Prostate gland (tissue), 2 donors: ENCODE data around the gene ZCCHC24. TPM values are rescaled to one million over a fixed set of nuclear protein-coding genes. Genes with fewer than 3 reads are reported as not detected.

Experiments
- DNase-seq: peaks from one replicate; pipeline ENCODE4 v3.0.0-alpha.2; 2019; ENCODE audit warnings: low spot score
- H3K27ac ChIP-seq, 2 donors: fragments of 200-600 bp; sonication (generic); 2 replicates each; pipeline ENCODE4 v1.5.1; 2017 to 2019
- H3K27me3 ChIP-seq: fragments of 200-600 bp; sonication (generic); replicated peaks from 2 replicates; pipeline ENCODE4 v1.5.1; 2019; ENCODE audit not compliant: insufficient read depth
- H3K36me3 ChIP-seq, 2 donors: fragments of 200-600 bp; sonication (generic); 1 replicate in 1 of 2; 2 replicates in 1 of 2; pipeline versions ENCODE4 v1.5.1 to v1.8.1; 2017 to 2019
- H3K4me1 ChIP-seq: fragments of 200-600 bp; sonication (generic); replicated peaks from 2 replicates; pipeline ENCODE4 v1.5.1; 2019
- H3K4me3 ChIP-seq, 2 donors: fragments of 200-600 bp; sonication (generic); 2 replicates each; pipeline ENCODE4 v1.5.1; 2017 to 2019
- H3K9me3 ChIP-seq: fragments of 200-600 bp; sonication (generic); 2 replicates; pipeline ENCODE4 v1.5.1; 2017
- CTCF ChIP-seq, 4 experiments: fragments of 200-600 bp in 2 of 4; fragments of 450-650 bp in 2 of 4; sonication (generic) in 2 of 4; IDR thresholded peaks; 1 replicate in 3 of 4; 2 replicates in 1 of 4; pipeline ENCODE4 v1.5.1; 2016 to 2019; ENCODE audit warnings: antibody characterized with exemption in 4 of 4, mild to moderate bottlenecking in 2 of 4, moderate library complexity in 2 of 4
- POLR2A ChIP-seq: fragments of 450-650 bp; IDR thresholded peaks from one replicate; pipeline ENCODE4 v1.6.1; 2016; ENCODE audit warnings: antibody characterized with exemption, mild to moderate bottlenecking
- POLR2AphosphoS5 ChIP-seq: sonication (generic); formaldehyde crosslinking; IDR thresholded peaks from one replicate; pipeline ENCODE4 v1.6.1; 2017; ENCODE audit warnings: antibody characterized with exemption
- WGBS: methylation state at CpG from one replicate; pipeline ENCODE4 v1.1.5; 2018; 5-methylcytosine and 5-hydroxymethylcytosine counted together
- intact Hi-C: fragments of 100-400 bp; cut with DNase I; formaldehyde crosslinking; loops from one replicate; pipeline ENCODE4 v1.14.2; 2022
- total RNA-seq, 2 donors: library from RNA; depleted of rRNA; stranded (reverse); fragments of >200 nt; gene quantifications; one replicate each; pipeline ENCODE4 v1.1.0, GENCODE V29; 2016

ZCCHC24 gene
- total RNA-seq, 2 donors from 2014 or later = 20.8 to 51.2 TPM

GRCh38 chr10:79384773-79385391 is 60.5 kb downstream of the ZCCHC24 start:
- H3K4me1 ChIP-seq = peaks cover 13% of the 10 kb centered on the region
- no peaks in the 10 kb centered on the region for H3K36me3 ChIP-seq
- peak; percentile 3 for DNase-seq
- no peaks in the 10 kb centered on the region for H3K27me3 ChIP-seq
- H3K9me3 ChIP-seq = no peaks in the 10 kb centered on the region
- H3K4me3 ChIP-seq = no peak overlapping the region
- no peak overlapping the region for H3K27ac ChIP-seq
- TF ChIP-seq POLR2A (no peak), POLR2AphosphoS5 (no peak)
- intact Hi-C loops = loop anchor here (5.0 kb wide), 1 partner anchor 62 kb away; the partner anchor contains the start of gene ZCCHC24
- 97% methylated on average over 14 of the region's 14 CpGs for WGBS

GRCh38 chr10:79383974-79384606 is 61.3 kb downstream of the ZCCHC24 start:
- Histone ChIP-seq H3K27me3 (no peaks in the 10 kb centered on the region), H3K27ac (no peak overlapping the region), H3K9me3 (no peaks in the 10 kb centered on the region), H3K36me3 (no peaks in the 10 kb centered on the region), H3K4me3 (no peak overlapping the region), H3K4me1 (peaks cover 14% of the 10 kb centered on the region)
- 89% methylated on average over 12 of the region's 12 CpGs for WGBS
- TF ChIP-seq POLR2AphosphoS5 (no peak), CTCF (IDR thresholded peaks at IDR 0.05) (no peak), POLR2A (no peak)
- peak; percentile 3 for DNase-seq
- intact Hi-C loops = loop anchor here (2.0 to 5.0 kb wide), 2 partner anchors 15 to 63 kb away; partner anchors contain the start of gene ZCCHC24

- Histone ChIP-seq H3K36me3 (no peaks in the 10 kb centered on the region), H3K9me3 (no peaks in the 10 kb centered on the region), H3K4me1 (peaks cover 14% of the 10 kb centered on the region), H3K4me3 (no peak overlapping the region), H3K27me3 (no peaks in the 10 kb centered on the region), H3K27ac (peak overlapping the region; percentile 67 to 73)
- intact Hi-C loops = loop anchor here (2.0 to 5.0 kb wide), 2 partner anchors 16 to 65 kb away; partner anchors contain the start of gene ZCCHC24
- WGBS = 68% methylated on average over 18 of the region's 18 CpGs
- peak; percentile 2 for DNase-seq
- no peak for TF ChIP-seq CTCF (IDR thresholded peaks at IDR 0.05)
- no peak for TF ChIP-seq POLR2A
- no peak for TF ChIP-seq POLR2AphosphoS5
Measured at GRCh38 chr10:79382491-79382941, 62.9 kb downstream of the ZCCHC24 start.

- H3K4me3 ChIP-seq = no peak overlapping the region
- intact Hi-C loops = loop anchor here (2.0 to 5.0 kb wide), 3 partner anchors 17 to 87 kb away; partner anchors contain the start of gene ZCCHC24
- no peaks in the 10 kb centered on the region for H3K9me3 ChIP-seq
- peak overlapping the region; percentile 67 to 73 for H3K27ac ChIP-seq
- H3K36me3 ChIP-seq = no peaks in the 10 kb centered on the region
- peak; percentile 28 for DNase-seq
- WGBS = 33% methylated on average over 10 of the region's 11 CpGs
- peaks cover 14% of the 10 kb centered on the region for H3K4me1 ChIP-seq
- TF ChIP-seq CTCF (IDR thresholded peaks at IDR 0.05) (no peak), POLR2AphosphoS5 (peak; percentile 44)
- no peaks in the 10 kb centered on the region for H3K27me3 ChIP-seq
Measured at GRCh38 chr10:79381804-79382221, 63.6 kb downstream of the ZCCHC24 start.

GRCh38 chr10:79380946-79381721 is 64.3 kb downstream of the ZCCHC24 start:
- no peak overlapping the region for H3K4me3 ChIP-seq
- peak; percentile 3 for DNase-seq
- peak overlapping the region; percentile 67 to 73 for H3K27ac ChIP-seq
- no peaks in the 10 kb centered on the region for H3K36me3 ChIP-seq
- intact Hi-C loops = loop anchor here (2.0 to 5.0 kb wide), 2 partner anchors 66 to 88 kb away; partner anchors contain the start of gene ZCCHC24
- 52% methylated on average over 7 of the region's 9 CpGs for WGBS
- no peak for TF ChIP-seq CTCF (IDR thresholded peaks at IDR 0.05)
- no peak for TF ChIP-seq POLR2A
- no peak for TF ChIP-seq POLR2AphosphoS5
- no peaks in the 10 kb centered on the region for H3K9me3 ChIP-seq
- H3K4me1 ChIP-seq = peaks cover 14% of the 10 kb centered on the region
- no peaks in the 10 kb centered on the region for H3K27me3 ChIP-seq
